ENCODE data around the gene DSTN.

- TF ChIP-seq CTCF (IDR thresholded peaks at IDR 0.05) (no peak), EP300 (IDR thresholded peaks at IDR 0.05) (no peak)
Measured at GRCh38 chr20:17520583-17520982, 49.3 kb upstream of the DSTN start.

All from tibial nerve (tissue), 4 donors.